Measurements from ENCODE around the gene FAM53A. TPM values are rescaled to one million over a fixed set of nuclear protein-coding genes. Genes with fewer than 3 reads are reported as not detected.

The FAM53A gene
- total and polyA plus RNA-seq, 2 of the 13 experiments (the other 11 are each of a cell fraction or from before 2014, with no cell fraction given) = 0.48 to 1.1 TPM

- TF ChIP-seq ZNF407 (CRISPR knock-in tag; IDR thresholded peaks at IDR 0.05; ENCODE audit: not compliant biosample characterization) (peak; percentile 95), IKZF1 (IDR thresholded peaks at IDR 0.05) (no peak), HOXA5 (CRISPR knock-in tag; IDR thresholded peaks at IDR 0.05) (peak; percentile 98), RNF2 (conservative IDR thresholded peaks at IDR 0.05; ENCODE audit: low read depth) (peak; percentile 99), SUZ12 (IDR thresholded peaks at IDR 0.05; ENCODE audit: low read depth, low read length) (no peak), GZF1 (CRISPR knock-in tag; IDR thresholded peaks at IDR 0.05) (no peak; the same call in 1 of the 2 replicates), ATF1 (CRISPR knock-in tag; IDR thresholded peaks at IDR 0.05) (no peak), PAF1 (CRISPR knock-in tag; IDR thresholded peaks at IDR 0.05) (no peak), ZNF274 (CRISPR knock-in tag; IDR thresholded peaks at IDR 0.05) (peak; percentile 96), ZSCAN21 (CRISPR knock-in tag; IDR thresholded peaks at IDR 0.05; ENCODE audit: borderline replicate concordance) (peak; percentile 84), REPIN1 (CRISPR knock-in tag; IDR thresholded peaks at IDR 0.05; ENCODE audit: borderline replicate concordance, low read depth) (peak; percentile 93), SSRP1 (CRISPR knock-in tag; IDR thresholded peaks at IDR 0.05) (no peak), E2F1 (CRISPR knock-in tag; IDR thresholded peaks at IDR 0.05) (peak; percentile 100), ZNF737 (CRISPR knock-in tag; IDR thresholded peaks at IDR 0.05; ENCODE audit: borderline replicate concordance) (no peak), FIP1L1 (IDR thresholded peaks at IDR 0.05; ENCODE audit: borderline replicate concordance, insufficient read depth, low read depth, low read length) (no peak), ZBTB37 (CRISPR knock-in tag; IDR thresholded peaks at IDR 0.05) (no peak), KLF13 (CRISPR knock-in tag; IDR thresholded peaks at IDR 0.05) (no peak; the same call in 1 of the 2 replicates), MAF1 (CRISPR knock-in tag; IDR thresholded peaks at IDR 0.05; ENCODE audit: borderline replicate concordance) (peak; percentile 90), ZSCAN25 (CRISPR knock-in tag; IDR thresholded peaks at IDR 0.05) (peak; percentile 56; the same call in 1 of the 2 replicates), ZKSCAN8 (CRISPR knock-in tag; IDR thresholded peaks at IDR 0.05; ENCODE audit: borderline replicate concordance) (0 out of 2 replicates have a peak, but pooled peaks have one; percentile 23)
These were observed 28.3 kb upstream of the FAM53A start, which contains the start of gene SLBP (continued) for GRCh38 chr4:1712216-1713002.

Data from HepG2 (cell line).